Activated T-helper 1 cell treated with anti-CD3 and anti-CD28 coated beads, Interleukin-2, amount 50 U/mL, for 16 hours (primary cell): ENCODE measurements around the gene KCNH6.

ENCODE experiments used
- DNase-seq, 2 donors: peaks; one replicate each; pipeline ENCODE4 v3.0.0-alpha.2; 2020; ENCODE audit warnings: low read depth in 1 of 2, low spot score in 1 of 2

KCNH6 gene

GRCh38 chr17:63595132-63595531, 72.0 kb downstream of the KCNH6 start:
- no peak for DNase-seq
